B cell (primary cell): ENCODE results near the gene PACRGL. TPM values are rescaled to one million over a fixed set of nuclear protein-coding genes. Genes with fewer than 3 reads are reported as not detected.

Experiments
- ATAC-seq: fragments of 200-7000 bp; cut with Tn5 transposase; one replicate; pipeline ENCODE4 v1.10.0; 2021; ENCODE audit warnings: low read depth, mild to moderate bottlenecking, moderate number of reproducible peaks, moderate library complexity
- CTCF ChIA-PET: fragments of 350-600 bp; sonication (Branson Sonifier 250); formaldehyde crosslinking; loops from one replicate; lab custom pipeline; 2021; ENCODE audit warnings: antibody characterized with exemption, inconsistent platforms; lab: Charles Lee
- POLR2A ChIA-PET: fragments of 350-600 bp; sonication (Branson Sonifier 250); formaldehyde crosslinking; loops from one replicate; lab custom pipeline; 2021; ENCODE audit warnings: antibody characterized with exemption; lab: Charles Lee
- DNase-seq: peaks from one replicate; pipeline ENCODE4 v3.0.0; 2013
- H2AFZ ChIP-seq: 2 replicates; pipeline ENCODE4 v1.6.1; 2012; ENCODE audit warnings: mild to moderate bottlenecking, low read depth, low read length; ENCODE audit not compliant: insufficient read depth, poor library complexity, severe bottlenecking
- H3K27ac ChIP-seq, 2 donors: 1 replicate in 1 of 2; 2 replicates in 1 of 2; pipeline ENCODE4 v1.5.1; 2012 to 2013; ENCODE audit warnings: low read length in 2 of 2, mild to moderate bottlenecking in 2 of 2, moderate library complexity in 1 of 2
- H3K27me3 ChIP-seq, 4 experiments: fragments of 200-600 bp in 1 of 4; sonication (generic) in 1 of 4; replicated peaks in 1 of 4; 1 replicate in 2 of 4; 2 replicates in 2 of 4; pipeline versions ENCODE4 v1.6.1 to v1.7.0; 2013 to 2016; ENCODE audit warnings: low read length in 3 of 4, mild to moderate bottlenecking in 2 of 4, mixed read lengths in 1 of 4, moderate library complexity in 1 of 4; ENCODE audit not compliant: insufficient read depth in 4 of 4, control insufficient read depth in 3 of 4; ENCODE audit errors: control extremely low read depth in 1 of 4
- H3K36me3 ChIP-seq, 2 experiments: replicated peaks in 1 of 2; 1 replicate in 1 of 2; 2 replicates in 1 of 2; pipeline versions ENCODE4 v1.6.1 to v1.7.1; 2013; ENCODE audit warnings: low read length in 1 of 2; ENCODE audit not compliant: insufficient read depth in 2 of 2, control insufficient read depth in 1 of 2; ENCODE audit errors: control extremely low read depth in 1 of 2, extremely low read depth in 1 of 2
- H3K4me1 ChIP-seq, 2 donors: fragments of 200-600 bp in 1 of 2; sonication (generic) in 1 of 2; 1 replicate in 1 of 2; 2 replicates in 1 of 2; pipeline versions ENCODE4 v1.5.1 to v1.6.1; 2013 to 2017; ENCODE audit warnings: low read length in 2 of 2; ENCODE audit not compliant: control insufficient read depth in 2 of 2, insufficient read depth in 2 of 2
- H3K4me2 ChIP-seq: replicated peaks from 2 replicates; pipeline ENCODE3; 2012; ENCODE audit warnings: mild to moderate bottlenecking, low read depth, low read length; ENCODE audit not compliant: poor library complexity, severe bottlenecking
- H3K4me3 ChIP-seq, 5 experiments: fragments of 200-600 bp in 1 of 5; sonication (generic) in 1 of 5; 1 replicate in 3 of 5; 2 replicates in 2 of 5; pipeline versions ENCODE4 v1.5.1 to v1.7.0; 2011 to 2016; ENCODE audit warnings: low read length in 4 of 5, mild to moderate bottlenecking in 4 of 5, low read depth in 2 of 5, control low read depth in 1 of 5, moderate library complexity in 1 of 5; ENCODE audit not compliant: insufficient read depth in 1 of 5; ENCODE audit errors: control extremely low read depth in 1 of 5, extremely low read depth in 1 of 5
- H3K79me2 ChIP-seq: fragments of 200-600 bp; sonication (generic); one replicate; pipeline ENCODE4 v1.6.0; 2016; ENCODE audit warnings: low read length; ENCODE audit not compliant: control insufficient read depth, insufficient read depth
- H3K9ac ChIP-seq: fragments of 200-600 bp; sonication (generic); 2 replicates; pipeline ENCODE4 v1.6.1; 2017; ENCODE audit warnings: mild to moderate bottlenecking, low read length, moderate library complexity
- H3K9me3 ChIP-seq, 3 donors: one replicate each; pipeline versions ENCODE4 v1.6.1 to v1.7.1; 2013; ENCODE audit warnings: low read length in 2 of 3; ENCODE audit not compliant: control insufficient read depth in 2 of 3, insufficient read depth in 1 of 3; ENCODE audit errors: control extremely low read depth in 1 of 3
- H4K20me1 ChIP-seq: 2 replicates; pipeline ENCODE4 v1.6.0; 2012; ENCODE audit warnings: mild to moderate bottlenecking, low read length; ENCODE audit not compliant: insufficient read depth, control insufficient read depth, poor library complexity, severe bottlenecking
- H3K27ac Mint-ChIP-seq: one replicate; pipeline ENCODE4 v1.8.0; 2021; ENCODE audit warnings: mixed read lengths
- H3K27me3 Mint-ChIP-seq: one replicate; pipeline ENCODE4 v1.8.0; 2021; ENCODE audit warnings: mixed read lengths
- H3K4me1 Mint-ChIP-seq: one replicate; pipeline ENCODE4 v1.8.0; 2021; ENCODE audit warnings: mixed read lengths
- H3K4me3 Mint-ChIP-seq: one replicate; pipeline ENCODE4 v1.8.0; 2021; ENCODE audit warnings: mixed read lengths
- H3K9me3 Mint-ChIP-seq: one replicate; pipeline ENCODE4 v1.8.0; 2022; ENCODE audit warnings: mixed read lengths; ENCODE audit not compliant: insufficient read depth
- EZH2 ChIP-seq: IDR thresholded peaks from 2 replicates; pipeline ENCODE4 v1.6.1; 2012; ENCODE audit warnings: borderline replicate concordance, low read depth, mild to moderate bottlenecking, moderate library complexity, low read length; ENCODE audit not compliant: insufficient read depth, poor library complexity, severe bottlenecking
- WGBS: methylation state at CpG from one replicate; pipeline ENCODE4 v1.1.5; 2013; ENCODE audit warnings: missing lambda C conversion rate; ENCODE audit not compliant: insufficient coverage; 5-methylcytosine and 5-hydroxymethylcytosine counted together
- intact Hi-C: fragments of 100-400 bp; cut with micrococcal nuclease; formaldehyde crosslinking; loops from one replicate; pipeline ENCODE4 v1.10.0; 2022
- polyA plus RNA-seq: library from polyadenylated mRNA; depleted of rRNA; stranded (reverse); fragments of >200 nt; gene quantifications from 2 replicates; pipeline ENCODE4 v1.2.3, GENCODE V29; 2012
- total RNA-seq, 2 donors: library from RNA; stranded (reverse); fragments of 120-200 nt in 1 of 2; gene quantifications; 1 replicate in 1 of 2; 2 replicates in 1 of 2; pipeline versions ENCODE4 v1.2.3 to v1.2.4, GENCODE V29; 2013 to 2022
- TF ChIP-seq, protein P1 (sequence below): fragments of 200-600 bp; IDR thresholded peaks from one replicate; pipeline ENCODE4 v1.8.0; 2022; ENCODE audit warnings: antibody characterized with exemption, mild to moderate bottlenecking

Gene PACRGL
- total and polyA plus RNA-seq, 2 donors (not counting 1 experiment from before 2014, with no cell fraction given), result 5.3 to 18.7 TPM

DNA sequence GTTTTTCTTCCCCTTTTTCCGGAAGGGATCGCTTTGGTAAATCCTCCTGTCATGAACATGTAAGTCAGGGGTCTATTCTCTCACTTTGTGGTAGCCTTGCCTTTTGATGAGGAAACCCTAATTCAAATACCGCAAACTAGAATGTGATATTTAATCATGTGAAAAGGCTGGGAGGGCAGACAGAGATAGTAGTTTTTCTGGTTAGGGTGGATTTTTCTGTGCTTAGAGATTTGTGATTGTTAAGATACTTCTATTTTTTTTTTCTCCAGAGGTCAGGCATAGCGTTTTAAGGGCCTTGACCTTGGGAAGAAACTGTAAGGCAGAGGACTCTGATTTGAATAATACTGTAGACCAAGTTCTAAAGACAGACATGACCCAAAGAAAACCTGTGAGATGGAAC is 41.8 kb upstream of the PACRGL start:
- Histone ChIP-seq H3K79me2 (no peaks in the 10 kb centered on the region), H4K20me1 (no peaks in the 10 kb centered on the region), H3K4me2 (no peak overlapping the region), H3K4me1 (no peaks in the 10 kb centered on the region), H3K27me3 (no peaks in the 10 kb centered on the region), H3K4me3 (no peak overlapping the region), H3K9me3 (no peaks in the 10 kb centered on the region), H3K9ac (no peak overlapping the region), H3K27ac (no peak overlapping the region), H2AFZ (no peak overlapping the region), H3K36me3 (no peaks in the 10 kb centered on the region)
- DNase-seq (no peak), ATAC-seq (no peak)
- H3K4me1 Mint-ChIP-seq, result no peaks in the 10 kb centered on the region
- TF ChIP-seq, protein P1, sequence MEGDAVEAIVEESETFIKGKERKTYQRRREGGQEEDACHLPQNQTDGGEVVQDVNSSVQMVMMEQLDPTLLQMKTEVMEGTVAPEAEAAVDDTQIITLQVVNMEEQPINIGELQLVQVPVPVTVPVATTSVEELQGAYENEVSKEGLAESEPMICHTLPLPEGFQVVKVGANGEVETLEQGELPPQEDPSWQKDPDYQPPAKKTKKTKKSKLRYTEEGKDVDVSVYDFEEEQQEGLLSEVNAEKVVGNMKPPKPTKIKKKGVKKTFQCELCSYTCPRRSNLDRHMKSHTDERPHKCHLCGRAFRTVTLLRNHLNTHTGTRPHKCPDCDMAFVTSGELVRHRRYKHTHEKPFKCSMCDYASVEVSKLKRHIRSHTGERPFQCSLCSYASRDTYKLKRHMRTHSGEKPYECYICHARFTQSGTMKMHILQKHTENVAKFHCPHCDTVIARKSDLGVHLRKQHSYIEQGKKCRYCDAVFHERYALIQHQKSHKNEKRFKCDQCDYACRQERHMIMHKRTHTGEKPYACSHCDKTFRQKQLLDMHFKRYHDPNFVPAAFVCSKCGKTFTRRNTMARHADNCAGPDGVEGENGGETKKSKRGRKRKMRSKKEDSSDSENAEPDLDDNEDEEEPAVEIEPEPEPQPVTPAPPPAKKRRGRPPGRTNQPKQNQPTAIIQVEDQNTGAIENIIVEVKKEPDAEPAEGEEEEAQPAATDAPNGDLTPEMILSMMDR, result no peak
- TF ChIP-seq EZH2, result no peak
- no peak overlapping the region for H3K4me3 Mint-ChIP-seq
- ChIA-PET CTCF (no interaction called here), POLR2A (no interaction called here)
- 100% methylated on average over 1 of the region's 4 CpGs for WGBS
- no peak overlapping the region for H3K27ac Mint-ChIP-seq
- intact Hi-C loops, result no loop called here
- peaks cover 2% of the 10 kb centered on the region for H3K9me3 Mint-ChIP-seq
- H3K27me3 Mint-ChIP-seq, result no peaks in the 10 kb centered on the region

DNA sequence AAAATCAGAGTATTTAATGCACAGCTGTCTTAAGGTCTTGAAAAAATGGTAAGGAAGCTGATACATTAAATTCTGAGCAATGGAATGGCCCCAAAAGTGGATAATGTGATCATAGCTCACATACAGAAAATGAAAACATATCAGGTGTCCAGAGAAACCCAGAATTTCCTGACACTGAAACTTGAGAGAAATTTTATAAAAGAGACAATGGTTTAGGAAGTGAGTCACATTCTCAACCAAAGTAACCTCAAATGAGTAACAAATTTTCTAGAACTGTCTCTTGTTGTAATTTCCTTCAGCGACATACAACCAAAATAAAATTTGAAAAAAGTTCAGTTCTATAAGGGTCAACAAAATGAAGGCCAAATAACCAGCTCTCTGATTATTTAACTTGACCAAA is 37.4 kb upstream of the PACRGL start:
- Histone ChIP-seq H3K4me1 (no peaks in the 10 kb centered on the region), H3K79me2 (no peaks in the 10 kb centered on the region), H3K36me3 (no peaks in the 10 kb centered on the region), H3K4me3 (no peak overlapping the region), H2AFZ (no peak overlapping the region), H3K9ac (no peak overlapping the region), H3K27me3 (no peaks in the 10 kb centered on the region), H3K4me2 (no peak overlapping the region), H4K20me1 (no peaks in the 10 kb centered on the region), H3K27ac (no peak overlapping the region), H3K9me3 (no peaks in the 10 kb centered on the region)
- Mint-ChIP-seq H3K9me3 (no peaks in the 10 kb centered on the region), H3K4me1 (no peaks in the 10 kb centered on the region), H3K27ac (no peak overlapping the region), H3K27me3 (no peaks in the 10 kb centered on the region), H3K4me3 (no peak overlapping the region)
- DNase-seq, result no peak
- no peak for TF ChIP-seq EZH2
- TF ChIP-seq, protein P1, result no peak
- CTCF ChIA-PET, result interaction anchor here (1.2 kb wide), 1 partner anchor 23 kb away, joined by 3 read pairs; no protein-coding TSS in a partner anchor
- POLR2A ChIA-PET, result no interaction called here
- no peak for ATAC-seq
- WGBS, result no CpG with 5 or more reads among the region's 1 CpG
- intact Hi-C loops, result no loop called here
